ENCODE results near the gene COL4A2. TPM values are rescaled to one million over a fixed set of nuclear protein-coding genes. Genes with fewer than 3 reads are reported as not detected.
"Not testable (repeated sequence)": the region's sequence is repeated elsewhere in the genome, so short reads cannot be mapped to it uniquely, and the experiment has no call there.

The COL4A2 gene
- total RNA-seq, 1 donor from 2014 or later, result 1,414 TPM

GRCh38 chr13:110496281-110496680 lies 189.2 kb downstream of the COL4A2 start:
- H3K27ac ChIP-seq (ENCODE audit: low read depth, low read length), result no peak overlapping the region
- DNase-seq (ENCODE audit: low read depth) (no peak), FAIRE-seq (no peak)
- no peak for TF ChIP-seq EZH2 (IDR thresholded peaks at IDR 0.05; ENCODE audit: insufficient read depth, low read length)
- TF ChIP-seq CTCF (IDR thresholded peaks at IDR 0.05; ENCODE audit: insufficient read depth, low read depth, low read length), result no peak
- peaks cover 26% of the 10 kb centered on the region for H3K4me1 ChIP-seq (ENCODE audit: insufficient read depth, low read length)
- no peak overlapping the region for H3K4me2 ChIP-seq (ENCODE audit: low read length)
- H4K20me1 ChIP-seq (ENCODE audit: insufficient read depth, low read length), result peaks cover 59% of the 10 kb centered on the region
- H3K9me3 ChIP-seq (ENCODE audit: insufficient read depth, low read depth, low read length), result no peaks in the 10 kb centered on the region
- no peak overlapping the region for H3K27ac Mint-ChIP-seq (ENCODE audit: unreplicated experiment)
- no peaks in the 10 kb centered on the region for H3K79me2 ChIP-seq (ENCODE audit: insufficient read depth, low read length)
- peaks cover 3% of the 10 kb centered on the region for H3K9me3 Mint-ChIP-seq (ENCODE audit: unreplicated experiment)
- H2AFZ ChIP-seq (ENCODE audit: low read depth, low read length), result no peak overlapping the region
- H3K9ac ChIP-seq (ENCODE audit: low read length), result no peak overlapping the region
- no peaks in the 10 kb centered on the region for H3K27me3 ChIP-seq (ENCODE audit: insufficient read depth, low read length)
- peaks cover 75% of the 10 kb centered on the region for H3K36me3 ChIP-seq (ENCODE audit: insufficient read depth, low read length)
- peaks cover 50% of the 10 kb centered on the region for H3K36me3 Mint-ChIP-seq (ENCODE audit: low read depth, unreplicated experiment)
- no peak overlapping the region for H3K4me3 ChIP-seq (ENCODE audit: insufficient read depth, low read depth, low read length)
- H3K4me3 Mint-ChIP-seq (ENCODE audit: unreplicated experiment), result no peak overlapping the region
- H3K4me1 Mint-ChIP-seq (ENCODE audit: low read depth, unreplicated experiment), result peaks cover 13% of the 10 kb centered on the region
- H3K27me3 Mint-ChIP-seq (ENCODE audit: low read depth, unreplicated experiment), result no peaks in the 10 kb centered on the region

DNA sequence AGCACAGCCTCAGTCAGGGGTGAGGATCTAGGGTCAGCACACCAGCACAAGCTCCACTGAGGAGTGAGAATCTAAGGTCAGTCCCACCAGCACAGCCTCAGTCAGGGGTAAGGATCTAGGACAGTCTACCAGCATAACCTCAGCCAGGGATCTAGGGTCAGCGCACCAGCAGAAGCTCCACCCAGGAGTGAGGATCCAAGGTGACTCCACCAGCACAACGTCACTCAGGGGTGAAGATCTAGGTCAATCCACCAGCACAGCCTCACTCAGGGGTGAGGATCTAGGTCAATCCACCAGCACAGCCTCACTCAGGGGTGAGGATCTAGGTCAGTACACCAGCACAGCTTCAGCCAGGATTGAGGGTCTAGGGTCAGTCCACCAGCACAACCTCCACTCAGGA lies 189.9 kb downstream of the COL4A2 start:
- H3K36me3 ChIP-seq (ENCODE audit: insufficient read depth, low read length), result peaks cover 73% of the 10 kb centered on the region
- peaks cover 26% of the 10 kb centered on the region for H3K4me1 ChIP-seq (ENCODE audit: insufficient read depth, low read length)

DNA sequence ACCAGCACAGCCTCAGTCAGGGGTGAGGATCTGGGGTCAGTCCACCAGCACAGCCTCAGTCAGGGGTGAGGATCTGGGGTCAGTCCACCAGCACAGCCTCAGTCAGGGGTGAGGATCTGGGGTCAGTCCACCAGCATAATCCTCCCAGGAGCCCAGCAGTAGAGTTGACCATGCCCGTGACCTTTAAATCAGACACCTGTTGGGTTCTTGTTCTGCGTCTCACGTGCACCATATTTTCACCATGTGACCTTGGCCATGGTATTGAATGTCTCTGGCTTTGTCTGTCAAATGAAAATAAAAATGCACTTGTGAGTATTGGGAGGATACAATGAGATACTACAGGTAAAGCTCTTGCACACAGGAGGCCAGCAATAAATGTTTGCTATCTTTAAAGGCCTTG lies 190.8 kb downstream of the COL4A2 start:
- H3K27ac Mint-ChIP-seq (ENCODE audit: unreplicated experiment); H3K27ac ChIP-seq (ENCODE audit: low read depth, low read length); H3K4me2 ChIP-seq (ENCODE audit: low read length); DNase-seq (ENCODE audit: low read depth); H3K9ac ChIP-seq (ENCODE audit: low read length); H3K27me3 ChIP-seq (ENCODE audit: insufficient read depth, low read length); H3K4me3 ChIP-seq (ENCODE audit: insufficient read depth, low read depth, low read length); H3K9me3 Mint-ChIP-seq (ENCODE audit: unreplicated experiment); FAIRE-seq; H3K9me3 ChIP-seq (ENCODE audit: insufficient read depth, low read depth, low read length); H2AFZ ChIP-seq (ENCODE audit: low read depth, low read length); H3K4me3 Mint-ChIP-seq (ENCODE audit: unreplicated experiment); H3K79me2 ChIP-seq (ENCODE audit: insufficient read depth, low read length); H3K27me3 Mint-ChIP-seq (ENCODE audit: low read depth, unreplicated experiment): not testable (repeated sequence)
- H3K4me1 Mint-ChIP-seq (ENCODE audit: low read depth, unreplicated experiment), result peaks cover 16% of the 10 kb centered on the region
- Histone ChIP-seq H3K36me3 (ENCODE audit: insufficient read depth, low read length) (peaks cover 74% of the 10 kb centered on the region), H3K4me1 (ENCODE audit: insufficient read depth, low read length) (peaks cover 26% of the 10 kb centered on the region), H4K20me1 (ENCODE audit: insufficient read depth, low read length) (peaks cover 56% of the 10 kb centered on the region)
- peaks cover 56% of the 10 kb centered on the region for H3K36me3 Mint-ChIP-seq (ENCODE audit: low read depth, unreplicated experiment)

More for the DNA sequence above, 189.9 kb downstream of the COL4A2 start:
- no peak overlapping the region for H3K4me3 Mint-ChIP-seq (ENCODE audit: unreplicated experiment)
- H3K4me1 Mint-ChIP-seq (ENCODE audit: low read depth, unreplicated experiment), result peaks cover 13% of the 10 kb centered on the region
- peaks cover 3% of the 10 kb centered on the region for H3K9me3 Mint-ChIP-seq (ENCODE audit: unreplicated experiment)
- no peaks in the 10 kb centered on the region for H3K9me3 ChIP-seq (ENCODE audit: insufficient read depth, low read depth, low read length)
- H3K9ac ChIP-seq (ENCODE audit: low read length), result no peak overlapping the region
- no peaks in the 10 kb centered on the region for H3K27me3 Mint-ChIP-seq (ENCODE audit: low read depth, unreplicated experiment)
- H3K4me3 ChIP-seq (ENCODE audit: insufficient read depth, low read depth, low read length), result no peak overlapping the region
- TF ChIP-seq EZH2 (IDR thresholded peaks at IDR 0.05; ENCODE audit: insufficient read depth, low read length) (no peak), CTCF (IDR thresholded peaks at IDR 0.05; ENCODE audit: insufficient read depth, low read depth, low read length) (no peak)
- no peak overlapping the region for H3K4me2 ChIP-seq (ENCODE audit: low read length)
- no peak overlapping the region for H3K27ac ChIP-seq (ENCODE audit: low read depth, low read length)
- peaks cover 56% of the 10 kb centered on the region for H4K20me1 ChIP-seq (ENCODE audit: insufficient read depth, low read length)
- H2AFZ ChIP-seq (ENCODE audit: low read depth, low read length), result no peak overlapping the region
- peaks cover 52% of the 10 kb centered on the region for H3K36me3 Mint-ChIP-seq (ENCODE audit: low read depth, unreplicated experiment)
- H3K27ac Mint-ChIP-seq (ENCODE audit: unreplicated experiment), result no peak overlapping the region
- DNase-seq (ENCODE audit: low read depth), result no peak
- no peak for FAIRE-seq
- H3K27me3 ChIP-seq (ENCODE audit: insufficient read depth, low read length), result no peaks in the 10 kb centered on the region
- no peaks in the 10 kb centered on the region for H3K79me2 ChIP-seq (ENCODE audit: insufficient read depth, low read length)

Measured in astrocyte (in vitro differentiated cells and primary cell).